Smooth muscle cell (in vitro differentiated cells): ENCODE measurements around the gene PLA2G4A. TPM values are rescaled to one million over a fixed set of nuclear protein-coding genes. Genes with fewer than 3 reads are reported as not detected.

Experiments used
- DNase-seq: peaks from one replicate; lab custom pipeline; 2025; ENCODE audit not compliant: unreplicated experiment; lab: John Stamatoyannopoulos, UW
- H2AFZ ChIP-seq: fragments of 200-600 bp; sonication (generic); 2 replicates; pipeline ENCODE4 v1.6.0; 2016; ENCODE audit warnings: antibody characterized with exemption, low read depth, mild to moderate bottlenecking
- H3F3A ChIP-seq: fragments of 200-600 bp; sonication (generic); 2 replicates; pipeline ENCODE4 v1.6.0; 2017; ENCODE audit warnings: antibody characterized with exemption, low read depth
- H3K27ac ChIP-seq: fragments of 200-600 bp; sonication (generic); 2 replicates; pipeline ENCODE4 v1.5.1; 2016; ENCODE audit warnings: low read depth, mild to moderate bottlenecking
- H3K27me3 ChIP-seq: fragments of 200-600 bp; sonication (generic); 2 replicates; pipeline ENCODE4 v1.6.1; 2016; ENCODE audit warnings: low read depth, mild to moderate bottlenecking
- H3K36me3 ChIP-seq: fragments of 200-600 bp; sonication (generic); 2 replicates; pipeline ENCODE4 v1.5.1; 2016; ENCODE audit warnings: low read depth
- H3K4me1 ChIP-seq: fragments of 200-600 bp; sonication (generic); 2 replicates; pipeline ENCODE4 v1.5.1; 2016; ENCODE audit warnings: low read depth
- H3K4me2 ChIP-seq: fragments of 200-600 bp; sonication (generic); 2 replicates; pipeline ENCODE4 v1.6.0; 2016; ENCODE audit warnings: mild to moderate bottlenecking
- H3K4me3 ChIP-seq: fragments of 200-600 bp; sonication (generic); 2 replicates; pipeline ENCODE4 v1.5.1; 2016; ENCODE audit warnings: mild to moderate bottlenecking
- H3K79me2 ChIP-seq: fragments of 200-600 bp; sonication (generic); 2 replicates; pipeline ENCODE4 v1.6.0; 2016; ENCODE audit warnings: low read depth, mild to moderate bottlenecking
- H3K9ac ChIP-seq: fragments of 200-600 bp; sonication (generic); 2 replicates; pipeline ENCODE4 v1.6.0; 2016; ENCODE audit warnings: low read depth
- H3K9me3 ChIP-seq: fragments of 200-600 bp; sonication (generic); replicated peaks from 2 replicates; pipeline ENCODE4 v1.5.1; 2016; ENCODE audit warnings: low read depth
- H4K20me1 ChIP-seq: fragments of 200-600 bp; sonication (generic); 2 replicates; pipeline ENCODE4 v1.6.0; 2016; ENCODE audit warnings: low read depth
- WGBS: methylation state at CpG from one replicate; pipeline ENCODE4 v1.1.7; 2016; ENCODE audit warnings: low lambda C conversion rate; 5-methylcytosine and 5-hydroxymethylcytosine counted together
- polyA plus RNA-seq: library from polyadenylated mRNA; unstranded; fragments of >200 nt; fragmentation: Nextera tagmentation; extraction: Ambion mirVana; gene quantifications from 2 replicates; pipeline ENCODE4 v1.2.1, GENCODE V29; 2016
- total RNA-seq: library from RNA; depleted of rRNA; stranded (reverse); fragments of >200 nt; gene quantifications from 2 replicates; pipeline ENCODE4 v1.2.3, GENCODE V29; 2014
- TF ChIP-seq, protein P1 (sequence below): fragments of 200-600 bp; sonication (generic); IDR thresholded peaks from 2 replicates; pipeline ENCODE4 v1.5.1; 2017; ENCODE audit warnings: borderline replicate concordance, mild to moderate bottlenecking, antibody characterized with exemption; ENCODE audit not compliant: insufficient read depth, poor library complexity, severe bottlenecking

Gene PLA2G4A
- total and polyA plus RNA-seq, 2 experiments from 2014 or later, result 3.3 to 7.8 TPM

DNA sequence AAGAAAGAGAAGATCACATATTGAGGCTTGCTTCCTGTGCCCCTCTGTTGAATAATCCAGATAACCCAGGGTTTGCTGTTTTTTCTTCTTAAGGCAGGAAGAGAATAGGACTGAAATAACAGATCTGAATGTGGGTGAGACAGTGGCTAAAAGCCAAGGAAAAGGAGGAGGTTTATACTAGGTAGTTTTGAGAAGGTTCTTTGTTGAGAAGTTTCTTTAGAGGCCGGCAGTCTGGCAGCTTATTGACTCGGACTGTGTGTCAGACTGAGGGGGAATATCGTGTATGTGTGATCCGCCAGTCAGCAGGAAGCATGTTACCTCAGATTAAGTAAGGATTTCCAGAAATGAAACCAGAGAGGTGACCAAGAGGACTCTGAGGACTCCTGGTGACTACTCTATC, 119.8 kb downstream of the PLA2G4A start:
- no peaks in the 10 kb centered on the region for H3K27me3 ChIP-seq
- DNase-seq, result no peak

DNA sequence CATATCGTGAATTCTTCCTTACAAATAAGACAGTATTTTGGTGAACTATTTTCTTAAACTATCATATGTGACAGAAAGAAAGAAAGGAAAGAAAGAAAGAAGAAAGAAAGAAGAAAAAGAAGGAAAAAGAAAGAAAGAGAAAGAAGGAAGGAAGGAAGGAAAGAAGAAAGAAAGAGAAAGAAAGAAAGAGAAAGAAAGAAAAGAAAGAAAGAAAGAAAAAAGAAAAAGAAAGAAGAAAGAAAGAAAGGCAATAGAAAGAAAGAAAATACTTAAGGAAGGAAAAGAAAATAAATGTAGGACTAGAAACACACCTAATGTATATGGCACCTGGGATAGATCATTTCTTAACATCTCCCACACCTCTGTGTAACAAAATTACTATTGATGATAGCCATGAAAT, 120.4 kb downstream of the PLA2G4A start:
- Histone ChIP-seq H3K27me3 (no peaks in the 10 kb centered on the region), H3K9me3 (no peaks in the 10 kb centered on the region), H3K9ac (no peak overlapping the region), H3K36me3 (no peaks in the 10 kb centered on the region), H3K27ac (no peak overlapping the region), H3K4me2 (no peak overlapping the region), H3K79me2 (no peaks in the 10 kb centered on the region), H2AFZ (no peak overlapping the region), H3K4me3 (no peak overlapping the region), H3F3A (no peaks in the 10 kb centered on the region), H4K20me1 (no peaks in the 10 kb centered on the region), H3K4me1 (no peaks in the 10 kb centered on the region)
- TF ChIP-seq, protein P1, sequence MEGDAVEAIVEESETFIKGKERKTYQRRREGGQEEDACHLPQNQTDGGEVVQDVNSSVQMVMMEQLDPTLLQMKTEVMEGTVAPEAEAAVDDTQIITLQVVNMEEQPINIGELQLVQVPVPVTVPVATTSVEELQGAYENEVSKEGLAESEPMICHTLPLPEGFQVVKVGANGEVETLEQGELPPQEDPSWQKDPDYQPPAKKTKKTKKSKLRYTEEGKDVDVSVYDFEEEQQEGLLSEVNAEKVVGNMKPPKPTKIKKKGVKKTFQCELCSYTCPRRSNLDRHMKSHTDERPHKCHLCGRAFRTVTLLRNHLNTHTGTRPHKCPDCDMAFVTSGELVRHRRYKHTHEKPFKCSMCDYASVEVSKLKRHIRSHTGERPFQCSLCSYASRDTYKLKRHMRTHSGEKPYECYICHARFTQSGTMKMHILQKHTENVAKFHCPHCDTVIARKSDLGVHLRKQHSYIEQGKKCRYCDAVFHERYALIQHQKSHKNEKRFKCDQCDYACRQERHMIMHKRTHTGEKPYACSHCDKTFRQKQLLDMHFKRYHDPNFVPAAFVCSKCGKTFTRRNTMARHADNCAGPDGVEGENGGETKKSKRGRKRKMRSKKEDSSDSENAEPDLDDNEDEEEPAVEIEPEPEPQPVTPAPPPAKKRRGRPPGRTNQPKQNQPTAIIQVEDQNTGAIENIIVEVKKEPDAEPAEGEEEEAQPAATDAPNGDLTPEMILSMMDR, result no peak
- 0% methylated on average over 1 of the region's 1 CpG for WGBS
- no peak for DNase-seq

More for the DNA sequence above, 119.8 kb downstream of the PLA2G4A start:
- Histone ChIP-seq H2AFZ (no peak overlapping the region), H3K36me3 (no peaks in the 10 kb centered on the region), H3K4me3 (no peak overlapping the region), H3K9me3 (no peaks in the 10 kb centered on the region), H3K79me2 (no peaks in the 10 kb centered on the region), H3K27ac (no peak overlapping the region), H3K4me2 (no peak overlapping the region), H4K20me1 (no peaks in the 10 kb centered on the region), H3K9ac (no peak overlapping the region), H3F3A (no peaks in the 10 kb centered on the region), H3K4me1 (no peaks in the 10 kb centered on the region)
- 88% methylated on average over 4 of the region's 4 CpGs for whole genome bisulfite sequencing
- TF ChIP-seq, protein P1, result no peak

DNA sequence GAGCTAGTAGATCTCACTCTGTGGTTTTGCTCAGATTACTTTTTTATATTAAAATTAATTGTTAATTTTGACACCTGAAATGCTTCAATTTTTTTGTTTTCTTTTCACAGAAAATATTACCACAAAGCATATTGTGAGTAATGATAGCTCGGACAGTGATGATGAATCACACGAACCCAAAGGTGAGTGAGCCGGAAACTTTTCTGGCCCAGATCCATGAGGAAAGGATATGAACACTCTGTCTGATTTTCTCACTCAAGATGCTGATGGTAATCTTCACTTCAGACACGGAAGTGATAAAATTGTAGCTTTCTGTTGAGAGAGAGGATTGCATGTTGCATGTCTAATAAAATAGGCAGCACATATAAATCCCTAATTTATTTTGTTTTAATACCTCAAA, 121.8 kb downstream of the PLA2G4A start:
- DNase-seq, result no peak
- no peak overlapping the region for H3K4me3 ChIP-seq

DNA sequence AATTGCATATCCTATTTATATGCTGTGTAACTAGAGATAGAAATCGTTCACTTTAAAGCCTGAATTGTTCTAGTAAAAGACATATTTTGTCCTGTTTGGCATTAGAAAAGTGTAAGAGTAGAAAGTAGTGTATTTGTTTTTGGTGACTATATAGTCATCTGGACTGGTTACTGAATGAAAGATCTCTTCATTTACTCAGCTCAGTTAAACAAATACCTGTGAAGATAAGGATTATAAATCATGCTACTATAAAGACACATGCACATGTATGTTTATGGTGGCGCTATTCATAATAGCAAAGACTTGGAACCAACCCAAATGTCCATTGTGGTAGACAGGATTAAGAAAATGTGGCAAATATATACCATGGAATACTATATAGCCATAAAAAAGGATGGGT, 125.1 kb downstream of the PLA2G4A start:
- H4K20me1 ChIP-seq, result no peaks in the 10 kb centered on the region
- TF ChIP-seq, protein P1, result no peak
- no peaks in the 10 kb centered on the region for H3K9me3 ChIP-seq
- H2AFZ ChIP-seq, result no peak overlapping the region
- H3K27me3 ChIP-seq, result no peaks in the 10 kb centered on the region
- H3K36me3 ChIP-seq, result no peaks in the 10 kb centered on the region
- H3K79me2 ChIP-seq, result no peaks in the 10 kb centered on the region
- H3K4me3 ChIP-seq, result no peak overlapping the region
- no peaks in the 10 kb centered on the region for H3K4me1 ChIP-seq
- no peak overlapping the region for H3K4me2 ChIP-seq
- no peaks in the 10 kb centered on the region for H3F3A ChIP-seq
- no peak overlapping the region for H3K9ac ChIP-seq
- H3K27ac ChIP-seq, result no peak overlapping the region
- WGBS, result 81% methylated on average over 2 of the region's 2 CpGs
- DNase-seq, result no peak

More for the DNA sequence above, 121.8 kb downstream of the PLA2G4A start:
- H3F3A ChIP-seq, result no peaks in the 10 kb centered on the region
- H3K9me3 ChIP-seq, result no peaks in the 10 kb centered on the region
- no peaks in the 10 kb centered on the region for H3K27me3 ChIP-seq
- no peak overlapping the region for H3K27ac ChIP-seq
- H3K79me2 ChIP-seq, result no peaks in the 10 kb centered on the region
- no peak overlapping the region for H2AFZ ChIP-seq
- H3K4me2 ChIP-seq, result no peak overlapping the region
- 91% methylated on average over 4 of the region's 4 CpGs for WGBS
- H3K9ac ChIP-seq, result no peak overlapping the region
- no peaks in the 10 kb centered on the region for H3K36me3 ChIP-seq
- TF ChIP-seq, protein P1, result no peak
- H4K20me1 ChIP-seq, result no peaks in the 10 kb centered on the region
- H3K4me1 ChIP-seq, result no peaks in the 10 kb centered on the region
